Body of pancreas (tissue), 4 donors: ENCODE measurements around the gene ELP4. TPM values are rescaled to one million over a fixed set of nuclear protein-coding genes. Genes with fewer than 3 reads are reported as not detected.
"Not testable (repeated sequence)": the region's sequence is repeated elsewhere in the genome, so short reads cannot be mapped to it uniquely, and the experiment has no call there.

Source experiments
- ATAC-seq: fragments of 150-250 bp; one replicate; pipeline ENCODE4 v1.9.1; 2016
- DNase-seq, 4 donors: peaks; one replicate each; pipeline ENCODE4 v3.0.0-alpha.2; 2019
- H3K27ac ChIP-seq, 4 donors: fragments of 200-600 bp; sonication (generic); 1 replicate in 3 of 4; 2 replicates in 1 of 4; pipeline versions ENCODE4 v1.5.1 to v1.6.1; 2016 to 2019; ENCODE audit warnings: mild to moderate bottlenecking in 1 of 4, mixed read lengths in 1 of 4, moderate library complexity in 1 of 4
- H3K27me3 ChIP-seq, 2 donors: fragments of 200-600 bp; sonication (generic); one replicate each; pipeline ENCODE4 v1.6.0; 2016; ENCODE audit warnings: mild to moderate bottlenecking in 1 of 2
- H3K36me3 ChIP-seq, 2 donors: fragments of 200-600 bp; sonication (generic); replicated peaks in 1 of 2; 2 replicates each; pipeline ENCODE4 v1.5.1; 2016; ENCODE audit warnings: low read depth in 2 of 2; ENCODE audit not compliant: insufficient read depth in 1 of 2
- H3K4me1 ChIP-seq: fragments of 200-600 bp; sonication (generic); one replicate; pipeline ENCODE4 v1.6.0; 2016
- H3K4me3 ChIP-seq, 2 donors: fragments of 200-600 bp; sonication (generic); 1 replicate in 1 of 2; 2 replicates in 1 of 2; pipeline ENCODE4 v1.5.1; 2016 to 2019
- H3K9me3 ChIP-seq, 3 donors: fragments of 200-600 bp; sonication (generic); 1 replicate in 2 of 3; 2 replicates in 1 of 3; pipeline ENCODE4 v1.5.1; 2016
- CTCF ChIP-seq, 7 experiments: fragments of 450-650 bp in 4 of 7; fragments of 200-600 bp in 3 of 7; sonication (generic) in 3 of 7; IDR thresholded peaks; one replicate each; pipeline ENCODE4 v1.5.1; 2016 to 2019; ENCODE audit warnings: antibody characterized with exemption in 7 of 7
- POLR2A ChIP-seq, 3 donors: fragments of 450-650 bp; IDR thresholded peaks; one replicate each; pipeline ENCODE4 v1.6.1; 2016; ENCODE audit warnings: antibody characterized with exemption in 3 of 3, mild to moderate bottlenecking in 2 of 3
- WGBS, 2 donors: methylation state at CpG; one replicate each; pipeline ENCODE4 v1.1.5; 2017; 5-methylcytosine and 5-hydroxymethylcytosine counted together
- intact Hi-C: fragments of 100-400 bp; cut with DNase I; formaldehyde crosslinking; loops from one replicate; pipeline ENCODE4 v1.15.1; 2023
- total RNA-seq, 2 donors: library from RNA; depleted of rRNA; stranded (reverse); fragments of >200 nt; gene quantifications; one replicate each; pipeline ENCODE4 v1.1.0, GENCODE V29; 2016

Gene ELP4
- total RNA-seq, 2 donors from 2014 or later, result 20.2 to 33.3 TPM

GRCh38 chr11:31492320-31492913 is 17.1 kb upstream of the ELP4 start:
- H3K36me3 ChIP-seq, result no peaks in the 10 kb centered on the region
- TF ChIP-seq POLR2A (IDR thresholded peaks at IDR 0.05) (no peak), CTCF (IDR thresholded peaks at IDR 0.05) (no peak)
- H3K9me3 ChIP-seq, result no peaks in the 10 kb centered on the region
- H3K27ac ChIP-seq, result peak overlapping the region in 1 of 4 donors; percentile 7
- no peak for ATAC-seq
- H3K4me3 ChIP-seq, result no peak overlapping the region
- H3K27me3 ChIP-seq, result no peaks in the 10 kb centered on the region
- H3K4me1 ChIP-seq, result peaks cover 11% of the 10 kb centered on the region
- intact Hi-C loops, result no loop called here
- 62 to 68% methylated on average over 2 of the region's 2 CpGs for WGBS, 2 donors
- peak in 3 of 4 donors; percentile 14 to 35 (median 21) for DNase-seq

- DNase-seq (no peak), ATAC-seq (no peak)
- intact Hi-C loops, result no loop called here
- no peaks in the 10 kb centered on the region for H3K9me3 ChIP-seq
- no peaks in the 10 kb centered on the region for H3K27me3 ChIP-seq
- H3K36me3 ChIP-seq, result no peaks in the 10 kb centered on the region
- TF ChIP-seq CTCF (IDR thresholded peaks at IDR 0.05) (no peak), POLR2A (IDR thresholded peaks at IDR 0.05) (no peak)
- H3K27ac ChIP-seq, result no peak overlapping the region
- peaks cover 11% of the 10 kb centered on the region for H3K4me1 ChIP-seq
- no peak overlapping the region for H3K4me3 ChIP-seq
- WGBS, 2 donors, result 98% methylated on average over 4 of the region's 4 CpGs
Observed at GRCh38 chr11:31493235-31493634, 16.3 kb upstream of the ELP4 start.

GRCh38 chr11:31493762-31494161 is 15.8 kb upstream of the ELP4 start:
- intact Hi-C loops, H3K4me3 ChIP-seq, ATAC-seq, H3K36me3 ChIP-seq, DNase-seq, H3K9me3 ChIP-seq, H3K27ac ChIP-seq, H3K27me3 ChIP-seq: not testable (repeated sequence)
- peaks cover 11% of the 10 kb centered on the region for H3K4me1 ChIP-seq
- 73 to 98% methylated on average over 2 to 4 of the region's 4 CpGs for WGBS, 2 donors

GRCh38 chr11:31499576-31500178 is 9.9 kb upstream of the ELP4 start:
- no peak overlapping the region for H3K4me3 ChIP-seq
- H3K9me3 ChIP-seq, result no peaks in the 10 kb centered on the region
- WGBS, 2 donors, result 90 to 97% methylated on average over 3 of the region's 3 CpGs
- H3K27me3 ChIP-seq, result no peaks in the 10 kb centered on the region
- H3K27ac ChIP-seq, result no peak overlapping the region
- H3K36me3 ChIP-seq, result no peaks in the 10 kb centered on the region
- no peak for DNase-seq
- intact Hi-C loops, result no loop called here
- TF ChIP-seq POLR2A (IDR thresholded peaks at IDR 0.05) (no peak), CTCF (IDR thresholded peaks at IDR 0.05) (no peak)
- no peaks in the 10 kb centered on the region for H3K4me1 ChIP-seq
- no peak for ATAC-seq

- intact Hi-C loops, result no loop called here
- 51 to 62% methylated on average over 2 of the region's 2 CpGs for WGBS, 2 donors
- ATAC-seq, result no peak
- Histone ChIP-seq H3K4me1 (no peaks in the 10 kb centered on the region), H3K27me3 (no peaks in the 10 kb centered on the region), H3K4me3 (no peak overlapping the region), H3K27ac (no peak overlapping the region), H3K9me3 (no peaks in the 10 kb centered on the region), H3K36me3 (no peaks in the 10 kb centered on the region)
- no peak for DNase-seq
- TF ChIP-seq POLR2A (IDR thresholded peaks at IDR 0.05) (no peak), CTCF (IDR thresholded peaks at IDR 0.05) (no peak)
Observed at GRCh38 chr11:31500560-31500959, 9.0 kb upstream of the ELP4 start.
